GM21360 (cell line): ENCODE data around the gene ORC6.

Source experiments
- ATAC-seq: cut with Tn5 transposase; IDR thresholded peaks from one replicate; pipeline ENCODE4 v1.9.1; 2021; ENCODE audit warnings: mild to moderate bottlenecking, moderate library complexity; ENCODE audit not compliant: unreplicated experiment

Gene ORC6

DNA sequence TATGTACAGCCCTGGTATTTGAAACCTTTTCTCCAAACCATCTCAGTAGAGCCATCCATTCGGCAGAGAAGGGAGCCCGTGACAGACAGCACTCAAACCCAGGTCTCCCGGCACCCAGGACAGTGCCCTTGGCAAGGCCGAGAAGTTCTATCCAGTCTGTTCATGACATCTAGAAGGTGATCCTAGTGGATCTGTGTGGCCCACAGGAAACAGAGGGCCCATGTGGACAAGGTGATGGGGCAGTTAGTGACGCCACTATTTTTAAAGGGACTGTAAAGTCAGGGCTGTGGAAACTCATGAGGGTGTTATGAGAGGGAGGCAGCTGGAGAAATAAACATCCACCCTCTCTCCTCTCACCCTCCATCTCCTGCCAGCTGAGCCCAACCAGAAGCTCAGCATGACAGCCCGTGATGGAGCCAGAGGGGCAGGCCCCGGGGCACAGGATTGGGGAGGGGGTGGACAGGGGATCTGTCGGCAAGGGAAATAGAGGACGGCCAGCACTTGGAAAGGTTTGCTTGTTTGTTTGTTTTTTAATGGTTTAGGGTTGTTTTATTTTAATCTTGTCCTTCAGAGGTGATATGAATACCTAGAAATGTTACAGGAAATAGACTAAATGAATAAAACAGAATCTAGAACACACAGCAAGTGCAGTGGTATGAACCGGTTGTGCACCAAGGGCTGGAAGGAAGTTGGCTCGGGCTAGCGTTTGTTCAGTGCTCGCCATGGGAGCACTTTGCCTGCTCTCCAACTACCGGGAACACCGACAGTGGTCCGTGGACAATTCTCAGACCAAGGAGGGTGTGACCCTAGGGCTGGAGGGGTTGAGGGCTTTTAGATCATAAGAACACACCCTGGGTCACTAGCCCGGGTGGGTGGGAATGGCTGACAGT is 41.6 kb downstream of the ORC6 start:
- ATAC-seq, result no peak

DNA sequence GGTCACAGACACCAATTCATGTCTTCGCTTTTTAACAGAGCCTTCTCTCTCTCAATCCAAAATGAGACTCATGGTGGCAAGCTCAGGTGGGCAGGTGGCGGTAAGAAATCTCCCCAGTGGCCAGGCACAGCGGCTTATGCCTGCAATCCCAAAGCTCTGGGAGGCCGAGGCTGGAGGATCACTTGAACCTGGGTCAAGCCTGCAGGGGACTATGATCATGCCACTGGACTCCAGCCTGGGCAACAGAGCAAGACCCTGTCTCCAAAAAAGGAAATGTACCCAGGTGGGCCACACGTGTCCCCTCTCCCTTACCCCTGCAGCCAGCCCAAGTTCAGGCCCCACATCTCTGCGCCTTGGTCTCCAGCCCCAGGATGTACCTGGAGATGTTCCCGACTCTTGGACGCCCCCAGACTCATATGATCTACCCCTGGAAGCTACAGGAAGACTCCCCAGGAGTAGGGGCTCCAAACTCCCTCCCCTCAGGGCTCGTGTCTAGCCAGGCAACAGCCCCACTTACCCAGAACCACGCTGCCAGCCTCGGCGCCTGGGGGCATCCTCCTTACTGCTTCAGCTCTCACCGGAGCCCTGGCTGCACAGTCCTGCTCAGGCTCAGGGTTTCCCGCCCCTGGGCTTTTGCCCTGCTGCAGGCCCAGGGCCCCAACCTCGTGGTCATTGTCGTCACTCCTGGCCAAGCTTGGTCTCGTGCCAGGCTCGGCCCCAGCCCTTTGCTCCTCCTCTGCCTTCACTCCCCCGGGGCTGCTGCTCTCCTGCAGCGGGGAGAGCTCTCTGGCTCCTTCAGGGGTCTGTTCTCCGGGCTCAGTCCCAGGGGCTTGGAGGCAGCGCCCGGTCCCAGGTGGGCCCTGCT is 42.5 kb downstream of the ORC6 start:
- no peak for ATAC-seq

DNA sequence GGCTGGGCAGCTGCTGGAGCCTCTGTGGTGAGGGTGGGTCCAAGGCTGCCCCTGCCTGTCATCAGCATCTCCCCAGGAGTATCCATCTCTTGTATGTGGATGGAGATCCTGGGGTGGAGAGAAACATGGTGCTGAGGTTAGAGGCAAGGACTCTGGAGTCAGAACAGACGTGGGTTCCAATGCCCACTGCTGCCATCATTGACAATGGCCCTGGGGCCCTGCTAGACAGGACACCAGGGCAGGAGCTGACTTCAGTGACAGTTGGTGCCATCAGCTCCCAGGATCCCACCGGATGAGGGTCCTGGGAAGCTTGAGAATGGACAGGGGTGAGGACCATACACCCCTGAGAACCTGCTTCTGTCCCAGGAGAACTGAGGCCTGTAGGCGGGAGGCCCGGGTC is 43.1 kb downstream of the ORC6 start:
- no peak for ATAC-seq

DNA sequence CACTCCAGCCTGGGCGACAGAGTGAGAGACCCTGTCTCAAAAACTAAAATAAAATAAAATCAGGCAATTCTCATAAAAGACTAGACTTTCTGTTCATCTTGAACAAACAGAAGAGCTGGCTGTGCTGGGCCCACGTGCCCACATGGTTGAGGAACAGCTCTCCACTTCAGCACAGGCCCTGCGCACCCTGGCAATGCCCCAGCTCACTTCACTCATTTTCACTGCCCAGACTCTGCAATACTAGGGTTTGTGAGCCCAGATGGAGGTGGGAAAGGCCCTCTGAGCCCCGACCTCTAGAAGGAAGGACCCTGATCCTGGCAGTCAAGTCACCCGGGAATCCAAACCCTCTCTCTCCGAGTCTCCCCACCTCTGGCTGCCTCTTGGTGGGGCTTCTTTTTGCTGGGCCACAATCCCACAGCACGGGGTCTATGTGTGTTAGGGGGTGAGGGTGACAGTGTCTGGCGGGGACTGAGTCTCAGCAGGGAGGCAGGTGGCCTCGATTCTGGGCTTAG is 43.9 kb downstream of the ORC6 start:
- ATAC-seq, result no peak

DNA sequence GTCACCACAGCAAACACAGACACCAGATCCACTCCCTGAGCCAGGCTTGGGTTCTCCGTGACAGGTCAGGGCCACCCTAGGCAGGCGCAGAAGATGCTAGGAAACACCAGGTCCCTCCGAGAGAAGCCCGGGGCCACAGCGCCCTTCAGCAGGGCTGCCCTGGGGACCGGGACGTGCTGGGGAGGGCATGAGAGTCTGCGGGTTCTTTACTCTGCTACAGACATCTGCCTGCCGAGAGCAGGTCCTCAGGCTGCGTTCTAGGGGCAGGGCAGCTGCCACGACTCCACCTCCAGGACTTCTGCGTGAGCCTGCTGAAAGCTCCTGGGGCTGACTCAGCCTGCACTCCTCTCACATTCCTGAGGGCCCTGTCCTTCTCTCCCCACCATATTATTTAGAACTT is 47.2 kb downstream of the ORC6 start:
- ATAC-seq, result no peak

DNA sequence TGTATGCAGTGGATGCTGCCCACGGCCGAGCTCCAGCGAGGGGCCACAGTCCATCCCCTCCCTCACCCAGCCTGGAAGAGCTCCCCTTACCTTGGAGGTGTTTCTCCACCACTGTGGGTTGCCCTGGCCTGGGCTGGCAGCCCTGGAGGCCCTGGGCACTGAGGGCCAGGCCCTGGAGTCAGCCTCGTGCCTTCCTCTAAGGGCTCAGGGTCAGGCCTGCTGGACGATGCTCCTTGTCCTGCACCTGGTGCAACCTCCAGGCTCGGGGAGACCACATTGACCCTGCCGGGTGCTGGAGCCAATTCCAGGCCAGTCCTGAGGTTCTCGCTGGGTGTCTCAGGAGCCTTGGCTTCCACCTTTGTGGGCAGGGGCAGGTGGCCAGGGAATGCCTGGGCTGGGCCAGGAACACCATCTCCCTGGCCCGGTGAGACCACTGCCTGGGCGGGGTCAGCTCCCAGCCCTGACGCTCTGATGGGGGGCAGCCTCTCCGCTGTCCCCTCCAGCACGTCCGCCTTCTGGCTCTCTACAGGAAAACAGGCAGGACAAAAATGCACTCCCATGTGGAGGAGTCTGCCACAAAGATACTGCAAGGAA is 48.3 kb downstream of the ORC6 start:
- no peak for ATAC-seq

DNA sequence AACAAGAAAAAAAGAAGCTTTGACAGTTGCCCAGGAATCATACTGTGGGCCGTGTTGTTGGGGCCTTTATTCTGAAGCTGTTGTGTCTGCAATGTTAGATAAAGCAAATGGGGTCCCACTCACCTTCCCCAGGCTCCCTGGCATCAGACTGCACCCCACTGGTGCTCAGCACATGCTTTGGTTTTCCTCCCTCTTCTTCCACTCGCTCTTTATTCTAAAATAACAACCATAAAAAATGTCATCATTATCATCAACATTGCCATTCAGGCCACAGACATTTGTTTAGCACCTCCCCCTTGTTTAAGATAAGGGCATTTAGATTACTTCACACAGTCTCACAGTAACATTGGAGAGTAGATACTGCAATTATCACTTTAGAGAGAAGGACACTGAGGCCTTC is 50.5 kb downstream of the ORC6 start:
- ATAC-seq, result no peak

DNA sequence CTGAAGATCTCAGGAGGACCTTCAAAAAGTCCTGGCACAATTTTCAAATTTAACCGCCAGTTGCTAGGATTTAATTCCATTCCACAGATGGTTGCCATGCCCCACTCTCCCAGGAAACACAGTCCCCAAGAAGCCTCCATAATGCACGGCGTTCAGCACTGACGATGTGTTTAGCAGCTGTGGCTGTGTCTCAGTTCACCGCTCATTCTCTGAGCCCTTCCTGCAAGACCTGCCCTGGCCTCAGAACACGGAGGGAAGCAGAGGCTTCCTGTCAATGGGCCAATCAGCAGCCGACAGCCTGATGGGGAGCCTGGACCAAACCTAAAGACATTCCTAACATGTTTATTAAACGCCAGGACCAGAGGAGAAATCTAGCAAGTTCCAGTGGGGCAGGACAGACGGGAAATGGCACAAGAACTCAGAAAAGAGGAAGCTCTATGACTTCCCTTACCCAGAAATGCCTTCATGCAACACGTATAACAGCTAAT is 53.8 kb downstream of the ORC6 start:
- ATAC-seq, result no peak

DNA sequence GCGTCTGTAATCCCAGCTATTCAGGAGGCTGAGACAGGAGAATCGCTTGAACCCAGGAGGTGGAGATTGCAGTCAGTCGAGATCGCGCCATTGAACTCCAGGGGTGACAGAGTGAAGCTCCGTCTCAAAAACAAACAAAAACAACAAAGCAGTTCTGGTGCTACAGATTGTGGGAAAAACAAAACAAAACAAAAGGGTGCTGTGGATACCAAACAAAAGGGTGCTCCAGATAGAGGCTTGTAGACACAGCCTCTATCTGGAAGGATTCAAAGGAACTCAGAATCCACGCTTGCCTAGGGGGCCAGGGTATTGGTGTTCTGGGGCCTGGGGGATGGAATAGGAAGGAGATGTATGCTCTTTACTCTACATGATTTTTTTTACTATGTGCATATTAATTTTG is 56.2 kb downstream of the ORC6 start:
- ATAC-seq, result no peak

DNA sequence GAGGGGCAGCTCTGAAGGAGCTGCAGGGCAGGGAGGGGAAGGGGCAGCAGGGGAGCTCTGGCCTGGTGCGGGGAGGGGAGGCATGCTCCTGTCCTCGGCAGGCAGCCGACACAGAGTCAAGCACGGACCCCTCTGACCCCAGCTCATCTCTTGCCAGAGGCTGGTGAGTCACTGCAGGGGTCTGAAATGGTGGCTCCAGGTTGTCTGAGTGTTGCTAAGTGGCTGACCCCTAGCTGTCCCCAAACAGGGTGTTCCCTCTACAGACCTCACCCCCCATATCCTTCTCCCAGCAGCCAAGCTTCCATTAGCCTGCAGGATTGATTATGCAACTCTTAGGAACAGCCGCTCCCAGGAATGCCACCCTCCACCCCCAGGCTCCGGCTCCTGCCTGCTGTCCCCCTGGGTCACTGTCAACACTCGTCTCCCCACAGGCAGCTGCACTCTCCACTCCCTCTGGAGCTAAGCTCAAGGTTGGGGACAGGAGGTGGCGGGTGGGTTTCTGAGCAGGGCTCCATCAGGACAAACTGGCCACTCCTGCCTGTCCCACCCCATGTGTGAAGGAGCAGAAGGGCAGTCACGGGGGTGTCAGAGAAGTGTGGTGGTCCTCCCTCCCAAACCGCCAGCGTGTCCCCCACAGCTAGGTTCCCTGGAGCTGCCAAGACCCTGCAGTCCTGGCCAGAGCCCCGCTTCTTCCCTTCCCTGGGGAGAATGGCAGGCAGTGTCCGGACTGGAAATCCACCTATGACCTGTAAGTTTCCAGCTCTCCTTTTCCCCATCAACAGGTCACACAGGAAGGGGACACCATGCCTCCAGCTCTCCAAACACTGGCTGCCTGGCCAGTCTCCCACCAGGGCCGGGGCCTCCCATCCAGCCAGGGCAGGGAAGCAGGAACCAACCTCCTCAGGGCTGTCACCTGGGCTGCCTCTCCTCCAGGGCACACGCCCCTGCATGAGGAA is 57.6 kb downstream of the ORC6 start:
- ATAC-seq, result no peak
